Activated CD8-positive, alpha-beta memory T cell treated with anti-CD3 and anti-CD28 coated beads for 4 hours (primary cell): ENCODE results near the gene TRPV5.
"Not testable (repeated sequence)": the region's sequence is repeated elsewhere in the genome, so short reads cannot be mapped to it uniquely, and the experiment has no call there.

Experiments used
- DNase-seq, 2 donors: peaks; one replicate each; pipeline ENCODE4 v3.0.0-alpha.2; 2020; ENCODE audit warnings: low read depth in 2 of 2

TRPV5 gene

DNA sequence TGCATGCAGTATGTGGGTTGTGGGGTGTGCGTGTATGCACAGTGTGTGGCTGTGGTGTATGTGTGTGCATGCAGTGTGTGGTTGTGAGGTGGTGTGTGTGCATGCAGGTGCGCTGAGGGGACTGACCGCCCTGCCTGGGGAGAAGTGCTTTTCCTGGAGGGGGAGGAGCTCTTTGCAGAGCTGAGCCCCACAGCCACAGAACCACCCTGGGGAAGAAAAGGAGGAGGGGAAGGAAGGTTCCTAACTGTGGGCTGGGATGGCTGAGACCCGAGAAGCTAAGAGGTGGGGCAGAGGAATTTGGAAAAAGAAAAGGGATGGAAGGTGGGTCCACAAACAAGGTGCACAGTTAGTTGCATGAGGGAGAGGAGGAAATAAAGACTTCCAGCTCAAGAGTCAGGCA lies at the start of gene TRPV5:
Gene TRPV5 (minus strand): TSS at position 123 of the 400 bp plus-strand sequence. CDS start 287 bp downstream, outside the sequence.
- no peak for DNase-seq

DNA sequence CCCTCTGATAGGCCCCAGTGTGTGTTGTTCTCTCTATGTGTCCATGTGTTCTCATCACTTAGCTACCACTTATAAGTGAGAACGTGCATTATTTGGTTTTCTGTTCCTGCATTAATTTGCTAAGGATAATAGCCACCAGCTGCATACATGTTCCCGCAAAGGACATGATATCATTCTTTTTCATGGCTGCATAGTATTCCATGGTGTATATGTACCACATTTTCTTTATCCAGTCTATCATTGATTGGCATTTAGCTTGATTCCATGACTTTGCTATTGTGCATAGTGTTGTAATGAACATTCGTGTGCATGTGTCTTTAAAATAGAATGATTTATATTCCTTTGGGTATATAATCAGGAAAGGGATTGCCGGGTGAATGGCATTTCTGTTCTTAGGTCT lies 44.9 kb upstream of the TRPV5 start:
- not testable (repeated sequence) for DNase-seq

DNA sequence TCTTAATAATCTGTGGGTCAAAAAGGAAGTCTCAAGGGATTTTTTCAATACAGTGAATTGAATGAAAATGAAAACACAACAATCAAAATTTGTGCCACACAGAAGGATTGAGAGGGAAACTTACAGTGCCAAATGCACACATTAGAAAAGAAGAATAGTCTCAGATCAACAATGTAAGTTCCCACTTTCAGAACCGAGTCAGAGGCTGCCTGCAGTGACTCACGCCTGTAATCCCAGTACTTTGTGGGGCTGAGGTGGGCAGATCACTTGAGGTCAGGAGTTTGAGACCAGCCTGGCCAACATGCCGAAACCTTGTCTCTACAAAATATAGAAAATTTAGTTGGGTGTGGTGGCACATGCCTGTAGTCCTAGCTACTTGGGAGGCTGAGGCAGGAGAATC lies 41.1 kb upstream of the TRPV5 start:
- DNase-seq, result no peak

DNA sequence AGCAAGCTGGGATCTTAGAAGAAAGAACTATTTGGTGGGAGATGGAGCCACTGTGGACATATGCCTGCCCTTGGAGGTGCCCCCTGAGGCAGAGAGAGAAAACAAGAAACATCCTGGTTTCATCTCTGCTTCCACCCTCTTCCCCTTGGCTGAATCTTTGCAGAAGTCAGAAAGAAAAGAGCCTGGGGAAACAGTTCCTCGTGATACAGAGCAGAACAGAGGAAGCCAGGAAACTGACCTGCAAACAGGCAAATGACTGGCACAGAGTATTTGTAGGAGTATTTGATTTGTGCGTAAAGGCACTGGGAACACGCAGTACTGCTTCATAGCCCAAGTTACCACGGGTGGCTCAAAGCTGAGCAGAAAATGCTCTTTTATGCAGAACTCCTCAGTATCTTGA lies 35.6 kb upstream of the TRPV5 start:
- DNase-seq, result no peak

DNA sequence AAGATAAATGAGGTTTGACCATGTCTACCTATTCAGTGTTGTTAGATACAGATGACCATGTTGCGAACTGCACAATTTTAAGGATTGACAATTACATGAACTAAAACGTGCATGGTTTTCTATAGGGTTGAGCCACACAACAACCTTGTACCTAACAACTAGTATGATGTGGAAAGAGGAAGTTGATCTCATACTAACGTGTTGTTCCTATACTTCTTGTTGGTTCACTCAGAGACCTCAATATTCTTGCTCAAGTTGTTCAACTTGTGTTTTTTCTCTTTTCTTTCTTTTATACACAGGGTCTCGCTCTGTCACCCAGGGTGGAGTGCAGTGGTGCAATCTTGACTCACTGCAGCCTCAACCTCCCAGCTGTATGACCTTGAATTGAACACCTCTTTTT lies 34.7 kb upstream of the TRPV5 start:
- DNase-seq, result no peak

DNA sequence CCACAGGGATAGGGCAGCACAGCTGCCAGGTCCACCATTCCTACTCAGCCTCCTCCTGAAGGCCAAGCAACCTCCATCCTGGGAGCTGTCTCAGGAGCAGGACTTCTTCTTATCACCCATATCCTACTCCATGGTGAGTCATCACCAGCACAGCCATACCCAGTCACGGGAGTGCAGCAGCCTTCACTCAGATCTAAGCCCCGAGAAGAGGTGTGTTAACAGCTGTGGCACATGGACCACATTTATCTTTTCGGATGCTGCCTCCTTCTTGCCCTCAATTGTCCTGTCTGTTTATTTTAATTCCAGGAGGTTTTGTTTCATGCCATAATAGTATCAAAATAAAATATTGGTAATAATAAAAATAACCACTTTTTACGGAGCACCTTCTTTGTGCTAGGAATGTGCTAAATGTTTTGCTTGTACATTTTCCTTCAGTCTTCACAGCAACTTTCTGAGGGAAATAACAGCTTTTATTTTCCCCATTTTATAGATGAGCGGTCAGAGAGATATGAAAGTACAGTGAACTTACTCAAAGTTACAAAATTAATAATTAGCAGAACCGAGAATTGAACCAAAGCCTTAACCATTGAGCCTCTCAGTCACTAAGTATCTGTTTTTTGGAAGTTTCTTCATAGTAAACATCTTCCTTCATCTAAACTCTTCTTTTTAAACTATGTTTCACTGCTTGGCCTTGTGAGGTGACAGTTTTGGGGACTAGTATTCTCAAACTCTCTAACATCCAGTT lies 31.1 kb upstream of the TRPV5 start:
- DNase-seq, result no peak

DNA sequence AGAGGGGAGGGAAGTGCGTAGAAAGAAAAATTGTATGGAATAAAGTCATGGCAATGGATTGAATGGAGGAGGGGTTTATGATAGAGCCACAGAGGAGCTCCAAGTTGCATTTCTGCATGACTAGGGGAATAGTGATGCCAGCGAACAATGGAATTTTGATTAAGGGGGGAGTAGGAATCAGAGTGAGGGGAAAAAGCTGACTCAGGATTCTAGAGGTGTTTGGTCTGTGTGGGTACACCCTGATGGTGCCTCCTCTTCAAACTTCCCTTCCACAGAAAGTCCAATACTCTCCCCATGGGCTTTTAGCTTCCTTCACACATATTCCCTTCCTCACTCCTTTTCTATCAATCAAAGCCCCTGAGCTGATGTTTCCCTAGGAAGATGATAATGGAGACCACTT lies 30.4 kb upstream of the TRPV5 start:
- DNase-seq, result no peak

DNA sequence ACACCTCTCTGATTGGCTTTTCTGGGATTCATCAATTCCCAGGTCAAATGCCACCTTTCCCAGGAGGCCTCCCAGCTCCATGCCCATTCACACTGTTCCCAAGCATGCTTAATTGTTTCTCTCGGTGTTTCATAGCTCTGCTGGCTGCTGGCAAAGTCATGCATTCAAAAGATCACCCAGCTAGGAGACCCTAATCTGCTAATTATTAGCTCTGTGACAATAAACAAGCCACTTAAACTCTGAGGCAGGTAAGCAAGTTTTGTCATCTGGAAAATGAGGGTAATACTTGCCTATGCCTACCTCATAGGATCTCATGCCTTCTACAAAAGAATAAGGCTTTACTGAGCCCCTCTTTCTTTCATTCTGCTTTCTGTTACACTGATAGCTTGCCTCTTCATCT lies 29.4 kb upstream of the TRPV5 start:
- no peak for DNase-seq

DNA sequence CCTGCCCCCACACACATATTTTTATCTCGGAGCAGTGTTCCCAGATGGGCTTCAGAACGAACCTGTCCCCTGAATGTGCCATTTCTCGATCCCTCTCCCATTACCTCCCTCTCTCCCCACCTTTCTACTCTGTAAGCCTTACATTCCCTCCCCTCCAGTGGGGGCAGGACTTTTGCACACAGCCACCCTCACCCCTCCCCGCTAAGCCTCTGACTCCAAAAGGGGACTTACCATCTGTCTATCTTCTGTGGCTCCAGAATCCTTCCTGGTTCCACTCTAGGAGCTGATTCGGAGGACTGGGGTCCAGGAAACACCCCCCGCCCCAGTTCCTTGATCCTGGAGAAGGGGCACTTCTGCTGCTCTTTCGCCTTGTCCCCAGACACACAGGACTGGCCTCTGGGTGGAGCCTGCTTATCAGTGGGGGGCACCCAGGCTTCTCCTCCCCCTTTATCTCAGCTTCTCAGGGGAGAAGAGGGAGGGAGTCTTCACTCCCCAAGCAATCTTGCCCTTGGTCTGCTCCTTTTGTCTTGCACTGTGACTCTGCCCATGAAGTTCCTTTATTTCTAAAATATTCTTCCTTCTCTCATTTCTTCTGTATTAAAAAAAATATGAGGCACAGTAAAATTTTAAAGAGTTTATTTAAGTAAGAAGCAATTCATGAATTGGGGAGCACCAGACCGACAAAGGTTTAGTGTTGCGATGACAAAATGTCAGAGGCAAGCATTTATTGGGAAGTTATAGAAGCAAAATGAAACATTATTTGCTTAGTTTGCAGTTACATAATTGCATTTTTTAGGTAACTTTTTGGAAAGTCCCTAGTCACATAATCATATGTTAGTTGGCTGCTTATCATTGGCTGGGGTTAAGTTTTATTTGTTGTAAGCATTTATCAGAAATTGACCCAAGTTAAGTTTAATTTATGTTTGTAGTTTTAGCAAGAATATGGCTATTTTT lies 28.7 kb upstream of the TRPV5 start, which contains the start of gene KEL:
Gene KEL (minus strand): TSS at position 391 of the 954 bp plus-strand sequence. CDS start 157 bp downstream, at position 234.
- DNase-seq, result no peak

DNA sequence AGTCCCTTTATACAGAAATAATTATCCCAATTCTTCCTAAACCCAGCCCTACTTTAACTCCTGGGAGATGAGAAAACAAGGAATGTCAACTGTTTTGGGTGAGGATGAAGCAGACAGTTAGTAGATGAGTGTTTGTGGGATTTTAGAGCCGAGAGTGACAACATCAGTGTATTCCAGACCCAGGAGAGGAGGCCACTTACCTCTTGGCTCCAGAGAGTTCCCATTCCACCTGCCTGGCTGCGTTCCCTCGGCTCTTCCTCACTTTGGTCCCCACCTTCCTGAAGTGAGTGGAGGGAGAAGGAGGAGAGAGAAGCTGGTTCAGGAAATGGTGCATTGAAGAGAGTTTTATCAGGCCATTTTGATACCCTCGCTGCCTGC lies 28.0 kb upstream of the TRPV5 start:
- DNase-seq, result no peak

DNA sequence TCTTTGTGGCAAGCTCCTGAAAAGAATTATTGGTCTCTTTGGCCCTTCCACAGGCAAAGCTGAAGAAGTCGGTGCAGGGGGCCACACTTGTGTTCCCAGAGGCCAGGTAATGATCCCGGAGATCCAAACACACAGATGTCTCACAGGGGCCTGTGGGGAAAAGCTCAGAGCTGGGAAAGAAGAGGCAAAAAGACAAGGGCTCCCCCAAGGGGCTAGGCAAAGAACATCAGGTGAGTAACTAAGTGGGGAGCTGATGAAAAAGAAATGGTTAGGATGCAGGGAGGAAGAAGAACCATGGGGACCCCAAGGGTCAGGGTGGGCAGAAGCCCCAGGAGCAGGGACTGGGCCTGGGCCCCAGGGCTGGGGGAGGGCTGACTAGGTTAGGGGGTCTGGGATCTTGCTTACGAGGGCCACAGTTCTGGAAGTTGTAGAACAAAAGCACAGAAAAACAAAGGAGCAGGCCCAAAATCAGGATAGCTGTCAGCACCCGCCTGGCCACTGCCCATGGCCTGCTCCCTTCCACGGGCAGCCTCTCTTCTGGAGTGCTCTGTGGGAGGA lies 27.5 kb upstream of the TRPV5 start:
- DNase-seq, result no peak

DNA sequence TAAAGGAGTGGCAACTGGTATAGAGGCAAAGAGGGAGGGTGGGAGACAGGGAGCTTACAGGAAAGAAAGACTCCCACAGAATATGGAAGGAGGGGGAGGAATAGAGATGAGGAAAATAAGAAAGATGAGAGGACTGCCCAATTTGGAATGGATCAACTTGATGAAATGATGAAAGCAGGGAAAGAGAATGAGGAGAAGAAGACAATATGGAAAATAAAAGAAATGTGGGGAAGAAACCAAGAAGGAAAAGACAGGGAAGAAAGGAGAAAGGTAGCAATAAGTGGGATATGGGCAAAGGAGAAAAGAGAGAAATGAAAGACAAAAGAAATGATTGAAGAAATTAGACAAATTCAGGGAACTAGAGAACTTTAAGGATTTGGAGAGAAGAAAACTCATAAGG lies 25.7 kb upstream of the TRPV5 start:
- DNase-seq, result no peak

DNA sequence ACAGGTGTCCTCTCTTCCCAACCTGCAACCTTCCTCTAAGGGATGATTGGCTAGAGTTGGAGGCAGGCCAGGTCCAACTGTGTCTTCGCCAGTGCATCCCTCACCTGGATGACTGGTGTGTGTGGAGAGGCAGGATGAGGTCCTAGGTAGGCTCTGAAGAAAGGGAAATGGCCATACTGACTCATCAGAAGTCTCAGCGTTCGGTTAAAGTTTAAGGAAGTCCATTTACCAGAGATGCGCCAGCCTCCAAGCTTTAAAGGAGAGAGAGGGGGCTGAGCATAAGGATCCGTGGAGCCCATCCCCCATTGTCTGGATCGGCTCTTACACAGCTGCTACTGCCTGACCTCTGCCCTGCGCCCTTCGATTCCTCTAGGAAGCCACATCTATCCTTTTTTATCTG lies 24.2 kb upstream of the TRPV5 start:
- DNase-seq, result no peak

DNA sequence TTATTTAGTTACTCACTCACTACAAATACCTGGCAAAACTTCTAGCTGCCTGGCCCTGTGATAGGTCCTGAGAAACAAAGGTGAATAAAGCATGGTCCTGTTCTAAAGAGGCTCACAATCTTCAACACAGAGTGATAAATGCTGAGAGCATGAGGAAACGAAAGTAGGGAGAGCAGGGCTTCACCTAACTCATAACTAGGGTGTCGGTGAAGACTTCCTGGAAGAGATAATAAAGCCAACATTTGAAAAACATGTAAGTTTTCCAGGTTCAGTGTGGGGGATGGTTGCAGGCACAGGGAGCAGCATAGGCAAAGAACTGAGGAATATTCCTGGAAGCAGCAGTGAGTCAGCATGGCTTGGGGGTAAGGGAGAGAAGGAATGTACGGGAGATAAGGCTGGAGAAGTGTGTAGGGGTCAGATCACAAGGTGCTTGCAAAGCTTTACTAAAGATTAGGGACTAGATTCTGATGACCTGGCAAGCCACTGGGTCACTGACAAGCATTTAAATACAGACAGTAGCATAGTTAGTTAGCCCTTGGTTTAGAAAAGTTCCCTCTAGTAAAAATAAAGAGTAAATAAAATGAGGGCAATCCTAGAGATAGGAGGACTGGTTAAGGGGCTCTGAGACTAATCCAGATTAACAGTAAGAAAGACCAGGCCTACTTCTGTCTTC lies 23.5 kb upstream of the TRPV5 start:
- DNase-seq, result no peak

DNA sequence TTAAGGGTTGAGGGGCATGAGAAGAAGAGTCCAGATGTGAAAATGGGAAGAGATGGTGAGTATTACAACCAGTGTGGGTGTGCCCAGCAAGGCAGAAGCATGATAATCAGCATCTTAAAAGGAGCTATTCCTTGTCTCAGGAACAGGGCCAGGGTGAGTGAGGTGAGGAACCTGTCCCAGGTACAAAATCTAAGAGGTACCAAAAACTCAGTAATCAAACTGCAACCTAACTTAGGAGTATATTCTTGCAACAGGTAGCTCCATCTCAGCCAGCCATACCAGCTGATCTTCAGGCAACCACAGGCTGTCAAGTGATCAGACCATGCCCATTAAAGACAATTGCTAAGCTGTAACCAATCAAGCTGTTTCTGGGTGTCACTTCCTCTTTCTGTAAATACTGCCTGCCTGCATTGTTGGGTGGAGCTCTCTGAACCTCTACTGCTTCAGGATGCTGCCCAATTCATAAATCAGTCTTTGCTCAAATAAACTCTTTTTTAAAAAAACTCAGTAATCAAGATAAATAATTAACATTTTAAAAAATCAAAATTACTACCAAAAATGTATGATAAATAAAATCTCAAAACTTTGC lies 21.2 kb upstream of the TRPV5 start:
- DNase-seq, result no peak

DNA sequence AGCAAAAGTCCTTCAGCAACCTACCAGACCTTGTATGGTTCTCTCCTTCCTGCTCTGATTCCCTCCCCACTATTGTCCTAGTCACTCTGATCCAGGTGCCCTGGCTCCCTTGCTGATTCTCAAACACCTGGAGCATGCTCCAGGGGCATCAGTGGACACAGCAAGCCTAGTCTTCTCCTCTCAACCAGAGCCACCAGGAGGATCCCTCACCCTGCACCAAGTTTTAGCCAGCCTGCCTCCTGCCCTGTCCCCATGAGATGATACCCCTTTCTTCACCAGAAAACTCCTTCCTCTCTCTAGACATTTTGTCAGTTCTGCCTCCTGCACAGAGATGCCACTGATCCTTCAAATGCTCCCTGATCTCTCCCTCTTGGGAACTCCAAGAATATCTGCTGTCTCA lies 16.7 kb upstream of the TRPV5 start:
- no peak for DNase-seq

DNA sequence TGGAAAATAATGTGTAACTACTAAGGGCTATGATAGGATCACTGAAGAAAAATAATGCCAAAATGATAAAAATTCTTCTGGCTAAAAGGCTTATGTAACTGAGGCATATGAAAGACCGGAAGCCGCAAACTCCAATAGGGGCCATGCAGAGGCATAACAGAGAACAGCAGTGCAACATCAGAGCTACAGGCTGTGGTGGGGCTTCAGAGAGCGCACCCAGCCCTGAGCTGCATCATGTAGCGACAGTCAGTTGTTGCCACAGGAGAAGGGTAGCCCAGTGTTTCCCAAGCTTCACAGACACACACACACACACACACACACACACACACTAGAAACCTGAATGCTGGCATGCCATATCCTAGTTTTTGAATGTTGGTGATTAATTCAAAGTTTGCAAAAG lies 15.1 kb upstream of the TRPV5 start:
- no peak for DNase-seq

DNA sequence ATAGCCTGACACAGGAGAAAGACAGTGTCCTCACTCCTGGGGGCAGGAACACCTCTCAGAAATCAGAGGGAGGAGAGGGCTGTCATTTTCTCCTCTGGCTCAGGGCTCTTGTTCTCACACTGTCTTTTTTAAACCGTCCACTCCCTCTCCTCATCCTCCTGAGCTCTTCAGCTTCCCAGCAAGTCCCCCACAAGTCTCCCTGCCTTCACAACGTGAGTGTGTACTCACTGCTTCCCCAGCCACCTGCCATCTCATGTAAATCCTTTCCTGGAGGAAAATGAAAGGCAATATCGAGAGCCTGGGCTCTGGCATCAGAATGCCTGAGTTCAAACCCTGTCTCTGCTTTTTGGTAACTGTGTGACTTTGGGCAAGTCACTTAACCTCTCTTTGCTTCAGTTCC lies 11.5 kb upstream of the TRPV5 start:
- no peak for DNase-seq

DNA sequence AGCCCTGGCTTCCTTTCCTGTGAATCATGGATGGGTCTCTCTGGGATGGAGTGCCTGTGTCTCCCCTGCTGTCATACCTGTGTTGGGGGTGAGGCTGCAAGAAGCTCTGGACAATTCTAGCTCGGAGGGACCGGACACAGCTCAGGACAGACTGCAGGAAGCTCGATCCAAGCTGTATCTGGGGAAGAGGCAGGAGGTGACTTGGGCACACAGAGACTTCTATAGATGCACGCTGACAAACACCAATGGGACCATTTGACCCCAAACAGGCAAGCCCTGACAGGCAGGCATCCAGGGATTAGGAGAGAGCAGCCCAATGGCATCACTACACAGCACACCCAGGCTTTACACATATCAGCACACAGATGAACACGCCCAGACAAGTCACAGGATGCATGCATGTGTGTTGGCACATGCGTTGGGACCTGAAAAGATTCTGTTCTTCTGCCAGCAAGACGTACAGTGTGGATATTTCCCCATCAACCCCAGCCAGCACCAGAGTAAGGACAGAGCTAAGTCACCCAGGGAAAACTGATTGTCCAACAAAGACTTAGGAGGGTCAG lies 10.2 kb upstream of the TRPV5 start:
- no peak for DNase-seq

DNA sequence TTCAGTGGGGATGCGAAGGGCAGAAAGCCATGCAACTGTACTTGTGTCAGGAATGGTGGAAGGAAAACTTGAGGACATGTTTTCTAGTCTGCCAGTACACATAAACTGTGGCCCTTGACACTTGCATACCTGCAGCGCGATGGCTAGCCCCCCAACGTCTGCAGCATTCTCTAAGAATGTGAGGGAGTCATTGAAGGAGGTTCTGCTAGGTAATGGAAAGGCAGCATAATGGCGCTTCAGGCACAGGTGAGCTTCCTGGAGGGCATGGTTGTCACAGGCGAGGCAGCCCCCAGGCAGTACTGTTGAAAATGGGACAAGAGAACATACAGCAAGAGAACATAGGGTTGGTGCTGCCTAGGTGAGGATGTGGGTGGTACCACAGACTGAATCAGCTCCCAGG lies 9.2 kb upstream of the TRPV5 start:
- no peak for DNase-seq

DNA sequence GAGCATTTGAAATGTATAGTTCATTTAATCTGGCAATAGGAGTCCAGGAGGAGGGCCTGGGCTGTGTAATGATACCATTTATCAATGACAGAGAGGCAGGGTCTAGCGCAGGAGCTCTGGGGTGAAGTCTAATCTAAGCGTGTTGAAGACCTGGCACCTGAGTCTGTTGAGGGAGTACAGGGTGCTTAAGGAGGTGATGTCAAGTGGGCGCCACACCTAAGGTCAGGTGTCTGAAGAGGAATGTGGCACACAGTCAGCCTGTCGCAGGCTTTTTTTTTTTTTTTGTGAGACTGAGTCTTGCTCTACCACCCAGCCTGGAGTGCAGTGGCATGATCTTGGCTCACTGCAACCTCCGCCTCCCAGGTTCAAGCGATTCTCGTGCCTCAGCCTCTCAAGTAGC lies 8.0 kb upstream of the TRPV5 start:
- no peak for DNase-seq
